GM10248 (cell line): ENCODE data around the gene CNOT4.

Experiments used
- CTCF ChIA-PET: fragments of 300-600 bp; sonication (Branson Sonifier 250); formaldehyde crosslinking; extraction: SDS; loops from one replicate; lab custom pipeline; 2021; ENCODE audit warnings: antibody characterized with exemption; lab: Yijun Ruan, JAX
- POLR2A ChIA-PET: fragments of 350-650 bp; sonication (Branson Sonifier 250); formaldehyde crosslinking; extraction: SDS; loops from one replicate; lab custom pipeline; 2020; ENCODE audit warnings: antibody characterized with exemption; lab: Yijun Ruan, JAX
- DNase-seq: peaks from one replicate; pipeline ENCODE4 v3.0.0; 2012; ENCODE audit errors: extremely low spot score
- TF ChIP-seq, protein P1 (sequence below): IDR thresholded peaks from 2 replicates; pipeline ENCODE4 v1.5.1; 2012; ENCODE audit warnings: mild to moderate bottlenecking, low read depth; ENCODE audit errors: extremely low read depth, missing control alignments, control extremely low read depth

Gene CNOT4

DNA sequence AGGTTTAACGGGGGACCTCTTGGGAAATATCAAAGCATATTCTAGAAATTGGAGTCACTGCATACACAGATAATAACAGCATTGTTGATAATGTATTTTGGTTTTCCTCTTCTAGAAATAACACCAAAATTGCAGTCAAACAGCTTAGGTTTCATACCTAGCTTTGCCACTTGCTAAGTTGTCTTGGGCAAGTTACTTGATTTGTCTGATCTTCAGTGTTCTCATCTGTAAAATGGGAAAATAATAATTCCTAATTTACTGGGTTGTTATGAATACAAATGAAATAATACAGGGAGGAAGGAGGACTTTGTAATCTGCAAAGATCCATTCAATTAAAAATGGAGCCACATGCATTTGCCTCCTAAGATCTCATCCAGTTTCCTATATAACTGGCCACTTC is 27.6 kb upstream of the CNOT4 start:
- no peak for DNase-seq

DNA sequence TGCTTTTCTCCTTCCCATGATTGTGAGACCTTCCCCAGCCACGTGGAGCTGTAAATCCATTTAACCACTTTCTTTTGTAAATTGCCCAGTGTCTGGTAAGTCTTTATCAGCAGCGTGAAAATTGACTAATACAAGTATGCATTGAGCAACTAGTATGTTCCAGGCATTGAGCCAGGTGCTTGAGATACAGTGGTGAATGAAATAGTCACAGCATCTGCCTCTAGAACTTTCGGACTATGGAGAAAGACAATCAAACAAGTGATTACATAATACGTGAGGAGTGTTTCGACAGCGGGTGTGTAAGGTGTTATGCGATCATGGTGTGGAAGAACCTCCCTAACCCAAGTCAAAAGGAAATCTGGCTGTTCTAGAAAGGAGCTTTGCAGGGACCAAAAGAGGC is 26.2 kb upstream of the CNOT4 start:
- DNase-seq = no peak
- TF ChIP-seq, protein P1, sequence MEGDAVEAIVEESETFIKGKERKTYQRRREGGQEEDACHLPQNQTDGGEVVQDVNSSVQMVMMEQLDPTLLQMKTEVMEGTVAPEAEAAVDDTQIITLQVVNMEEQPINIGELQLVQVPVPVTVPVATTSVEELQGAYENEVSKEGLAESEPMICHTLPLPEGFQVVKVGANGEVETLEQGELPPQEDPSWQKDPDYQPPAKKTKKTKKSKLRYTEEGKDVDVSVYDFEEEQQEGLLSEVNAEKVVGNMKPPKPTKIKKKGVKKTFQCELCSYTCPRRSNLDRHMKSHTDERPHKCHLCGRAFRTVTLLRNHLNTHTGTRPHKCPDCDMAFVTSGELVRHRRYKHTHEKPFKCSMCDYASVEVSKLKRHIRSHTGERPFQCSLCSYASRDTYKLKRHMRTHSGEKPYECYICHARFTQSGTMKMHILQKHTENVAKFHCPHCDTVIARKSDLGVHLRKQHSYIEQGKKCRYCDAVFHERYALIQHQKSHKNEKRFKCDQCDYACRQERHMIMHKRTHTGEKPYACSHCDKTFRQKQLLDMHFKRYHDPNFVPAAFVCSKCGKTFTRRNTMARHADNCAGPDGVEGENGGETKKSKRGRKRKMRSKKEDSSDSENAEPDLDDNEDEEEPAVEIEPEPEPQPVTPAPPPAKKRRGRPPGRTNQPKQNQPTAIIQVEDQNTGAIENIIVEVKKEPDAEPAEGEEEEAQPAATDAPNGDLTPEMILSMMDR = no peak
- ChIA-PET CTCF (interaction anchor here (1.0 kb wide), 1 partner anchor 11 kb away, joined by 3 read pairs; no protein-coding TSS in a partner anchor), POLR2A (no interaction called here)

More for the DNA sequence above, 27.6 kb upstream of the CNOT4 start:
- TF ChIP-seq, protein P1 = no peak
- ChIA-PET CTCF (interaction anchor here (1.3 to 2.1 kb wide), 2 partner anchors 9 to 14 kb away, joined by 4 to 8 read pairs; no protein-coding TSS in a partner anchor), POLR2A (no interaction called here)

DNA sequence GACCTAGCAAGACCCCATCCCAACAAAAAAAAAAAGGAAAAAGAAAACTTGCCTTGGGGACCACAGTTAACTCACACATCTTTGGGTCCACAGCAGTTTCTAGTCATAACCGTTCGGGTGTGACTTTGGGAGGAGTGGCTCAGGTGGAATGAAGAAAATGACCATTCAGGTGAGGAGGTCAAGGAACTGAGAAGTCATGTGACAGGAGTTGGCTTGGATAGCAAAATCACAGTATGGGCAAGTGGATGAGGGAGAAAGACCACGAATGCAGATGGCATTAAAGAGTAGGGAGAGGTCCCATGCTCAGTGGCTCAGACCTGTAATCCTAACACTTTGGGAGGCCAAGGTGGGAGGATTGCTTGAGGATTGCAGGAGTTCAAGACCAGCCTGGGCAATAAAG is 17.1 kb upstream of the CNOT4 start:
- no peak for DNase-seq
- CTCF ChIA-PET = interaction anchor here (1.7 to 2.0 kb wide), 2 partner anchors 10 to 253 kb away, joined by 4 read pairs; no protein-coding TSS in a partner anchor
- TF ChIP-seq, protein P1 = no peak
- POLR2A ChIA-PET = no interaction called here

DNA sequence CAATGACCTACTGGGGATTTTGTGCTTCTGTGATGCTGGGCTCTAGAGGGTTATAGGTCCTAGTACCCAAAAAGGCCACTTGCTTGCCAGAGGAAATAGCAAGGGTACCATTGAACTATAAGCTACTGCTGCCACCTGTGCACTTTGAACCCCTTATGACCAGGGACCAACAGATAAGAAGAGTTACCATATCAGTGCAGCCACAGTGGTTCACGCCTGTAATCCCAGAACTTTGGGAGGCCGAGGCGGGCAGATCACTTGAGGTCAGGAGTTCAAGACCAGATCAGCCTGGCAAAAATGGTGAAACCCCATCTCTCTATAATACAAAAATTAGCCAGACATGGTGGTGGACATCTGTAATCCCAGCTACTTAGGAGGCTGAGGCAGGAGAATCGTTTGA is 15.5 kb upstream of the CNOT4 start:
- ChIA-PET POLR2A (no interaction called here), CTCF (interaction anchor here (0.8 to 1.7 kb wide), 4 partner anchors 10 to 71 kb away, joined by 3 to 4 read pairs (median 3); no protein-coding TSS in a partner anchor)
- no peak for DNase-seq
- TF ChIP-seq, protein P1 = no peak

DNA sequence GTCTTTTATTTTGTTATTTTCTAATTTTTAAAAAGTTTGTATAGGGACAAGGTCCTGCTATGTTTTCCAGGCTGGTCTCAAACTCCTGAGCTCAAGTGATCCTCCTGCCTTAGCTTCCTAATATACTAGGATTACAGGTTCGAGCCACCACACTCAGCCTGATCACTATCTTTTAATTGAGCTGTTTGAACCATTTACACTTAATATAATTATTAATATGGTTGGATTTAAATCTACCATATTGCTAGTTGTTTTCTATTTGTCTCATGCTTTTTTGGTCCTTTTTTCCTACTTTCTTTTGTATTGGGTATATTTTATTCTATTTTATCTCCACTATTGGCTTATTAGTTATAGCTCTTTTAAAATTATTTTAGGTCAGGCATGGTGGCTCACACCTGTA is 13.2 kb upstream of the CNOT4 start:
- ChIA-PET CTCF (interaction anchor here (0.9 to 1.5 kb wide), 6 partner anchors 12 to 249 kb away, joined by 3 to 4 read pairs (median 4); no protein-coding TSS in a partner anchor), POLR2A (no interaction called here)
- TF ChIP-seq, protein P1 = no peak
- no peak for DNase-seq

DNA sequence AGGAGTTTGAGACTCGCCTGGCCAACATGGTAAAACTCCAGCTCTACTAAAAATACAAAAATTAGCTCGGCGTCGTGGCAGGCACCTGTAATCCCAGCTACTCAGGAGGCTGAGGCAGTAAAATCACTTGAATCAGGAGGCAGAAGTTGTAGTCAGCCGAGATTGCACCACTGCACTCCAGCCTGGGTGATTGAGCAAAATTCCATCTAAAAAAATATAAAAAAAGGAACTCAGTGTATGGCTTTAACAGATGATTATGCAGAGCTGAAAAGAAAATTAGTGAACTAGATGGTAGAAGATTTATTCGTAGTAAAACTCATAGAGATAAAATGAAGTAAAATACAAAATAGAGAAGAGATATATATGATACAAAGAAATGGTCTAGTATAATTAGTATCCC is 12.6 kb upstream of the CNOT4 start:
- TF ChIP-seq, protein P1 = no peak
- DNase-seq = no peak
- POLR2A ChIA-PET = no interaction called here
- CTCF ChIA-PET = interaction anchor here (0.9 to 1.5 kb wide), 3 partner anchors 11 to 248 kb away, joined by 3 to 4 read pairs (median 3); no protein-coding TSS in a partner anchor

DNA sequence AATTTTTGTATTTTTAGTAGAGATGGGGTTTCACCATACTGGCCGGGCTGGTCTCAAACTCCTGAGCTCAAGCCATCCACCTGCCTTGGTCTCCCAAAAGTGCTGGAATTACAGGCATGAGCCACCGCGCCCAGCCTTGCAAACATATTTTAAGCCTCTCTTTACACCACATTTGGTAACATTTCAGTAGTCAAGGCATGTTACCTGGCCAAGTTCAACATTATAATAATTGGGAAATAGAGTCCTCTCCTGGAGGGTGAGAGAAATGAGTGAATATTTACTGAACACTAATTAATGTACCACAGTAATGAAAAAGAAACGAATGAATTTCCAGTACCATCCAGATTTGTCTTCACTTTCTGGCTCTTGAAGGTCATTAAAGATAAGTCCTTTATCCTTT is 10.0 kb upstream of the CNOT4 start:
- no peak for DNase-seq
- ChIA-PET CTCF (interaction anchor here (1.1 to 2.0 kb wide), 4 partner anchors 7 to 245 kb away, joined by 3 to 7 read pairs (median 4); no protein-coding TSS in a partner anchor), POLR2A (no interaction called here)
- TF ChIP-seq, protein P1 = no peak
